ENCODE results near the gene PSMA6. TPM values are rescaled to one million over a fixed set of nuclear protein-coding genes. Genes with fewer than 3 reads are reported as not detected.

Gene PSMA6
- total and polyA plus RNA-seq, 2 of the 13 experiments (the other 11 are each of a cell fraction or from before 2014, with no cell fraction given): 525 to 1,109 TPM

DNA sequence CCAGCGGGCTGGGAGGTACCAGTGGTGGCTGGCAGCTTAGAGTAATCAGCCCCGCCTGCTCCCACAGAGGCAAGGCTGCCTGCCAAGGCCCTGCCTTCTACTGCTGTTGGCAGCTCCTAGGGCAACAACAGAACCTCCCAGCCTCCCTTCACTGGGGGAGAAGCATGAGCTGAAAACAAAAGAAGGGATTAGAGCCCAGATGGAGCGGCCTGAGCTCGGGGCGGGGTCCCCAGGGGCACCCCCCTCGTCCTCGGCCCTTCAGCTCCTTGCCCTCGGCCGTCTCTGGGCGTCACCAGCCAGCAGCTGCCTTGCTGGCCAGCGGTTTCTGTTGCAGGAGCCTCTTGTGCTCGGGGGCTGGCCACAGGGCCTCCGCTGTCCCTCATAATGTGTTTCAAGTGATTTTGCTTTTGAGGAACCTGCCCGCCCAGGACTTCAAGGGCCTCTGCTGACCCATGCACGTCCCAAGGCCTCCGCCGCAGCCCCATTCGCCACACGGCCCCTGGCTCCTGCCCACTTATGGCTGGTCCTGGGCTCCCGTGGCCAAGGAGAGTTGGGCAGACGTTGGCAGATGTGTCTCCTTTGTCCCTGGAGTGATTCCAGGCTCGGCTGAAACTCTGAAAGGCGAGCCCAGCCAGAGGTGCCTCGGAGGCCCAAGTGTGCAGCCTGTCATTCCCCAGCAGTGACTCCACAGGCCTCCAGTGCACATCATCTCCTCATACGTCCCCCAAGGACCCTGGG lies 49.7 kb downstream of the PSMA6 start (continued):
- TF ChIP-seq MEIS2 (CRISPR knock-in tag; IDR thresholded peaks at IDR 0.05) (no peak; the same call in 1 of the 2 replicates), SIX1 (CRISPR knock-in tag; IDR thresholded peaks at IDR 0.05; ENCODE audit: borderline replicate concordance) (peak; percentile 26; the same call in 1 of the 2 replicates), ARHGAP35 (CRISPR knock-in tag; IDR thresholded peaks at IDR 0.05; ENCODE audit: borderline replicate concordance) (peak; percentile 90), ETV6 (CRISPR knock-in tag; conservative IDR thresholded peaks at IDR 0.05) (0 out of 2 replicates have a peak, but pooled peaks have one; percentile 70), IRX3 (CRISPR knock-in tag; IDR thresholded peaks at IDR 0.05; ENCODE audit: borderline replicate concordance, low read depth) (no peak), RBAK (CRISPR knock-in tag; IDR thresholded peaks at IDR 0.05) (peak; percentile 59; the same call in 1 of the 2 replicates), CBX5 (CRISPR knock-in tag; IDR thresholded peaks at IDR 0.05; ENCODE audit: borderline replicate concordance) (no peak; the same call in 1 of the 2 replicates), NR2F6 (IDR thresholded peaks at IDR 0.05) (no peak), NR2F6 (CRISPR knock-in tag; IDR thresholded peaks at IDR 0.05) (0 out of 2 replicates have a peak, but pooled peaks have one; percentile 65), RBFOX2 (IDR thresholded peaks at IDR 0.05; ENCODE audit: low read depth, low read length) (peak; percentile 43), POLR2A (IDR thresholded peaks at IDR 0.05; ENCODE audit: insufficient read depth in 1 of 2, low read depth in 2 of 2, low read length in 2 of 2) (peak in 1 of 2 experiments; percentile 62; a peak in 2 of 4 replicates), NR3C1 (CRISPR knock-in tag; IDR thresholded peaks at IDR 0.05) (no peak; the same call in 1 of the 2 replicates), ZNF10 (CRISPR knock-in tag; IDR thresholded peaks at IDR 0.05; ENCODE audit: borderline replicate concordance, low read depth) (no peak), EHMT2 (IDR thresholded peaks at IDR 0.05; ENCODE audit: borderline replicate concordance, low read depth, low read length) (no peak), SALL1 (CRISPR knock-in tag; IDR thresholded peaks at IDR 0.05) (no peak), FOXA1 (IDR thresholded peaks at IDR 0.05) (no peak), FOXA1 (CRISPR knock-in tag; IDR thresholded peaks at IDR 0.05) (peak; percentile 59), HNRNPUL1 (IDR thresholded peaks at IDR 0.05; ENCODE audit: low read depth, low read length) (no peak)
- TF ChIP-seq, protein P1, sequence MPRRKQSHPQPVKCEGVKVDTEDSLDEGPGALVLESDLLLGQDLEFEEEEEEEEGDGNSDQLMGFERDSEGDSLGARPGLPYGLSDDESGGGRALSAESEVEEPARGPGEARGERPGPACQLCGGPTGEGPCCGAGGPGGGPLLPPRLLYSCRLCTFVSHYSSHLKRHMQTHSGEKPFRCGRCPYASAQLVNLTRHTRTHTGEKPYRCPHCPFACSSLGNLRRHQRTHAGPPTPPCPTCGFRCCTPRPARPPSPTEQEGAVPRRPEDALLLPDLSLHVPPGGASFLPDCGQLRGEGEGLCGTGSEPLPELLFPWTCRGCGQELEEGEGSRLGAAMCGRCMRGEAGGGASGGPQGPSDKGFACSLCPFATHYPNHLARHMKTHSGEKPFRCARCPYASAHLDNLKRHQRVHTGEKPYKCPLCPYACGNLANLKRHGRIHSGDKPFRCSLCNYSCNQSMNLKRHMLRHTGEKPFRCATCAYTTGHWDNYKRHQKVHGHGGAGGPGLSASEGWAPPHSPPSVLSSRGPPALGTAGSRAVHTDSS (CRISPR knock-in tag; conservative IDR thresholded peaks at IDR 0.05): no peak
- TF ChIP-seq, protein P2, sequence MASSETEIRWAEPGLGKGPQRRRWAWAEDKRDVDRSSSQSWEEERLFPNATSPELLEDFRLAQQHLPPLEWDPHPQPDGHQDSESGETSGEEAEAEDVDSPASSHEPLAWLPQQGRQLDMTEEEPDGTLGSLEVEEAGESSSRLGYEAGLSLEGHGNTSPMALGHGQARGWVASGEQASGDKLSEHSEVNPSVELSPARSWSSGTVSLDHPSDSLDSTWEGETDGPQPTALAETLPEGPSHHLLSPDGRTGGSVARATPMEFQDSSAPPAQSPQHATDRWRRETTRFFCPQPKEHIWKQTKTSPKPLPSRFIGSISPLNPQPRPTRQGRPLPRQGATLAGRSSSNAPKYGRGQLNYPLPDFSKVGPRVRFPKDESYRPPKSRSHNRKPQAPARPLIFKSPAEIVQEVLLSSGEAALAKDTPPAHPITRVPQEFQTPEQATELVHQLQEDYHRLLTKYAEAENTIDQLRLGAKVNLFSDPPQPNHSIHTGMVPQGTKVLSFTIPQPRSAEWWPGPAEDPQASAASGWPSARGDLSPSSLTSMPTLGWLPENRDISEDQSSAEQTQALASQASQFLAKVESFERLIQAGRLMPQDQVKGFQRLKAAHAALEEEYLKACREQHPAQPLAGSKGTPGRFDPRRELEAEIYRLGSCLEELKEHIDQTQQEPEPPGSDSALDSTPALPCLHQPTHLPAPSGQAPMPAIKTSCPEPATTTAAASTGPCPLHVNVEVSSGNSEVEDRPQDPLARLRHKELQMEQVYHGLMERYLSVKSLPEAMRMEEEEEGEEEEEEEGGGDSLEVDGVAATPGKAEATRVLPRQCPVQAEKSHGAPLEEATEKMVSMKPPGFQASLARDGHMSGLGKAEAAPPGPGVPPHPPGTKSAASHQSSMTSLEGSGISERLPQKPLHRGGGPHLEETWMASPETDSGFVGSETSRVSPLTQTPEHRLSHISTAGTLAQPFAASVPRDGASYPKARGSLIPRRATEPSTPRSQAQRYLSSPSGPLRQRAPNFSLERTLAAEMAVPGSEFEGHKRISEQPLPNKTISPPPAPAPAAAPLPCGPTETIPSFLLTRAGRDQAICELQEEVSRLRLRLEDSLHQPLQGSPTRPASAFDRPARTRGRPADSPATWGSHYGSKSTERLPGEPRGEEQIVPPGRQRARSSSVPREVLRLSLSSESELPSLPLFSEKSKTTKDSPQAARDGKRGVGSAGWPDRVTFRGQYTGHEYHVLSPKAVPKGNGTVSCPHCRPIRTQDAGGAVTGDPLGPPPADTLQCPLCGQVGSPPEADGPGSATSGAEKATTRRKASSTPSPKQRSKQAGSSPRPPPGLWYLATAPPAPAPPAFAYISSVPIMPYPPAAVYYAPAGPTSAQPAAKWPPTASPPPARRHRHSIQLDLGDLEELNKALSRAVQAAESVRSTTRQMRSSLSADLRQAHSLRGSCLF (CRISPR knock-in tag; IDR thresholded peaks at IDR 0.05; ENCODE audit: borderline replicate concordance): no peak
- TF ChIP-seq, protein P3, sequence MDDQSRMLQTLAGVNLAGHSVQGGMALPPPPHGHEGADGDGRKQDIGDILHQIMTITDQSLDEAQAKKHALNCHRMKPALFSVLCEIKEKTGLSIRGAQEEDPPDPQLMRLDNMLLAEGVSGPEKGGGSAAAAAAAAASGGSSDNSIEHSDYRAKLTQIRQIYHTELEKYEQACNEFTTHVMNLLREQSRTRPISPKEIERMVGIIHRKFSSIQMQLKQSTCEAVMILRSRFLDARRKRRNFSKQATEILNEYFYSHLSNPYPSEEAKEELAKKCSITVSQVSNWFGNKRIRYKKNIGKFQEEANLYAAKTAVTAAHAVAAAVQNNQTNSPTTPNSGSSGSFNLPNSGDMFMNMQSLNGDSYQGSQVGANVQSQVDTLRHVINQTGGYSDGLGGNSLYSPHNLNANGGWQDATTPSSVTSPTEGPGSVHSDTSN (CRISPR knock-in tag; IDR thresholded peaks at IDR 0.05; ENCODE audit: borderline replicate concordance): no peak
- TF ChIP-seq, protein P4, sequence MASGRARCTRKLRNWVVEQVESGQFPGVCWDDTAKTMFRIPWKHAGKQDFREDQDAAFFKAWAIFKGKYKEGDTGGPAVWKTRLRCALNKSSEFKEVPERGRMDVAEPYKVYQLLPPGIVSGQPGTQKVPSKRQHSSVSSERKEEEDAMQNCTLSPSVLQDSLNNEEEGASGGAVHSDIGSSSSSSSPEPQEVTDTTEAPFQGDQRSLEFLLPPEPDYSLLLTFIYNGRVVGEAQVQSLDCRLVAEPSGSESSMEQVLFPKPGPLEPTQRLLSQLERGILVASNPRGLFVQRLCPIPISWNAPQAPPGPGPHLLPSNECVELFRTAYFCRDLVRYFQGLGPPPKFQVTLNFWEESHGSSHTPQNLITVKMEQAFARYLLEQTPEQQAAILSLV (CRISPR knock-in tag; IDR thresholded peaks at IDR 0.05; ENCODE audit: borderline replicate concordance): peak; percentile 92; the same call in 1 of the 2 replicates
